Jurkat, Clone E6-1 (cell line): ENCODE data around the gene SDSL. TPM values are rescaled to one million over a fixed set of nuclear protein-coding genes. Genes with fewer than 3 reads are reported as not detected.

Experiments used
- DNase-seq: peaks from one replicate; pipeline ENCODE4 v3.0.0-alpha.2; 2011; ENCODE audit warnings: low read depth, low spot score
- H3K4me3 ChIP-seq: 2 replicates; pipeline ENCODE4 v1.5.1; 2011; ENCODE audit warnings: mild to moderate bottlenecking, low read length, control low read depth, moderate library complexity
- polyA plus RNA-seq: library from polyadenylated mRNA; unstranded; fragments of >200 nt; gene quantifications from one replicate; pipeline ENCODE4 v1.2.1, GENCODE V29; 2012; ENCODE audit warnings: missing spikeins; ENCODE audit not compliant: insufficient read length, insufficient read depth

The SDSL gene
- polyA plus RNA-seq: not detected

DNA sequence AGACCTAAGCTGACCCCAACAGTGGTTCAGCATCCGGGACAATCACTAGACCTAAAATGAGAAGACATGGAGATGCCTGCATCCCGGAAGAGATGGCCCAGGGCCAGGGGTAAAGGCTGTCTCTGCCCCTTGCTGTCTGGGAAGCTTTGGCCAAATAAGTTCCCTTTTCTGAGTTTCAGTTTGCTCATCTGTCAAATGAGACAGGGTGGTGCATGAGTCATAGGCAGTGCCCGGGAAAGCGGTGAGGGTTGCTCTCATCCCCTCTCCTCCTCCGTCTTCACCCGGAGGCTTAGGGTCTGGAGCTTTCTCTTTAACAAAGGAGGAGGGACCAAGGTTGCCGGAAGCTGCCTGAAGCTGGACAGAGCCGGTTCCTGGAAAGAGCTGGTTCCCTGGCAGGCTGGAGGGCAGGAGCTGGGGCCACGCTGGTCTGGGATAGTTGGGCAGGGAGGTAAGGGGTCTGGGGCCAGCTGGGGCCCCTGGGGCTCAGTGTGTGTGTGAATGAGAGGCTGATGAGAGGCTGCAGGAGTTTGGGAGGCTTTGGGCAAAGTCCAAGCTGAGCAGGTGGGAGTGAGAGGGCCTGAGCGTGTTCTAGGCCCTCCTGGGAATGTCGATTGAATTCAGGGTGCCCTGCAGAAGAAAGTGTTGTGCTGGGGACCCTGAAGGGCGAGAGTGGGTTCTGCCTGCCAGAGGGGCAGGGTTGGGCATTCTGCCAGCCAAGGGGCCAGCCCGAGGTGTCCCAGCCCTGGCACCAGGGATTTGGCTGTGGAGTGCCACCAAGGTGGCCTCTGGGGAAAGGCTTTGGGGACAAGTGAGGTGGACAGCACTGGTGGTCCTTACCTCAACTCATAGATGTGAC is at the start of gene SDSL:
Gene SDSL, plus strand, starts transcription at position 351 of the 856 bp plus-strand sequence. CDS start 5,603 bp downstream, outside the sequence.
- no peak within 1 kb of the TSS for H3K4me3 ChIP-seq
- no peak for DNase-seq

- H3K4me3 ChIP-seq: no peak overlapping the region
- no peak for DNase-seq
These were observed 48.7 kb upstream of the SDSL start for GRCh38 chr12:113373440-113373839.

DNA sequence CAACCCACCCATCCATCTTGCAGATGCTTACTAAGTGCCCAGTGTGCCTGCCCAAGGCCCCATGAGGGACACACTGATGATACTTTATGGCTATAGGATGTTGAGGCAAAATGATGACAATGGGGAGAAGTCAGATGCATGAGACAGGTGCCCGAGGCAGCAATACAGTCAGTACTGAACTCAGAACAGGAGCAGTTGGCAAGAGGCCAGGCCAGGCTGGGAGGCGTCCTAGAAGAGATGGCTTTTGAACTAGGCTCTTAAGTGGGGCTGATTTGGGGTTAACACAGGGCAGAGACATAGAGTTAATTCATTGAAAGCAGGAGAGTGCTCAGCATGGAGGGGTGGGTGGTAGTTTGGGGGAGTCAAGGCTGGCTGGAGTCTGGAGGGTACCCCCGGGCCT is 48.2 kb upstream of the SDSL start:
- H3K4me3 ChIP-seq: no peak overlapping the region
- DNase-seq: no peak

DNA sequence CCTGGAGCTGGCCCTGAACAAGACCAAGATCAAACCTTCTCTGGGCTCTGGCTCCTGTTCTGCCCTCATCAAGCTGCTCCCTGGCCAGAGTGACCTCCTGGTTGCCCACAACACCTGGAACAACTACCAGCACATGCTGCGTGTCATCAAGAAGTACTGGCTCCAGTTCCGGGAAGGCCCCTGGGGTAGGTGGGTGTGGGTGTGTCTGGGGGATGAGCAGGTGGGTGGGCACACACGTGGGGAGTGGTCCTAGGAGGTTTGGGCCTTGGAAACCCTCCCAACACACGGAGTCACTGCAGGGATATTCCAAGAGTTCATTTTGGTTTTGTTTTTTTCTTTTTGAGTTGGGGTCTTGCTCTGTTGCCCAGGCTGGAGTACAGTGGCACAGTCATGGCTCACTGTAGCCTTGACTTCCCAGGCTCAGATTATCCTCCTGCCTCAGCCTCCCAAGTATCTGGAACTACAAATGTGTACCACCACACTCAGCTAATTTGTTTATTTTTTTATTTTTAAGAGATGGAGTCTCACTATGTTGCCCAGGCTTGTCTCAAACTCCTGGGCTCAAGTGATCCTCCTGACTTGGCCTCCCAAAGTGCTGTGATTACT is 47.3 kb upstream of the SDSL start:
- DNase-seq: no peak
- no peak overlapping the region for H3K4me3 ChIP-seq

DNA sequence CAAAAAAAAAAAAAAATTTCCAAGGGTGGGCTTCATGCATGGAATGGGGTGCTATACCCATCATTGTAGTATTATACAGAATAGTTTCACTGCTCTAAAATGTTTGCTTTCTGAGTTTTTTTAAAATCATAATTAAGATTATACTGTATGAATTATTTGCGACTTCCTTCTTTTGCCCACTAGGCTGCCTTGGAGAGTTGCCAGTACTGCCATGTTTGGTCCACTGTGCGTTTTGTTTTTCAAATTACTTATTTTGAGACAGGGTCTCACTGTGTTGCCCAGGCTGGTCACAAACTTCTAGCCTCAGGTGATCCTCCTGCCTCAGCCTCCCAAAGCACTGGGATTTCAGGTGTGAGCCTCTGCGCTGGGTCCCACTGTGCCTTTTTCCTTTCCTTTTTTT is 43.9 kb upstream of the SDSL start:
- no peak for DNase-seq
- H3K4me3 ChIP-seq: no peak overlapping the region

- no peak overlapping the region for H3K4me3 ChIP-seq
- no peak for DNase-seq
These were observed 41.0 kb upstream of the SDSL start for GRCh38 chr12:113381220-113381619.

DNA sequence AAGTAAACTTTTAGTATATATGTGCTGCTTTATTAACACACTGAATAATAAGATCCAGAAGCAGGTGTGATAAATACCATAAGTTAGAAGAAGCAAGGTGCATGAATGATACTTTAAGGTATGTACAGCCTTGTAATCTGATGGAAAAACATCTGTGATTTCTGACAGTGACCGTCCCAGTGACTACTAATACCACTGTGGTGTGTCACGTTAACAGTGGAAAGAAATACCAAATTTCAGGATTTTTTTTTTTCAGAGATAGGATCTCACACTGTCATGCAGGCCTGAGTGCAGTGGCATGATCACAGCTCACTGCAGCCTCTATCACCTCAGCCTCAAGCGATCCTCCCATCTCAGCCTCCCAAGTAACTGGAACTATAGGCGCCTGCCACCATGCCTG is 40.0 kb upstream of the SDSL start:
- DNase-seq: no peak
- H3K4me3 ChIP-seq: no peak overlapping the region

GRCh38 chr12:113384778-113385177 is 37.4 kb upstream of the SDSL start:
- DNase-seq: no peak

DNA sequence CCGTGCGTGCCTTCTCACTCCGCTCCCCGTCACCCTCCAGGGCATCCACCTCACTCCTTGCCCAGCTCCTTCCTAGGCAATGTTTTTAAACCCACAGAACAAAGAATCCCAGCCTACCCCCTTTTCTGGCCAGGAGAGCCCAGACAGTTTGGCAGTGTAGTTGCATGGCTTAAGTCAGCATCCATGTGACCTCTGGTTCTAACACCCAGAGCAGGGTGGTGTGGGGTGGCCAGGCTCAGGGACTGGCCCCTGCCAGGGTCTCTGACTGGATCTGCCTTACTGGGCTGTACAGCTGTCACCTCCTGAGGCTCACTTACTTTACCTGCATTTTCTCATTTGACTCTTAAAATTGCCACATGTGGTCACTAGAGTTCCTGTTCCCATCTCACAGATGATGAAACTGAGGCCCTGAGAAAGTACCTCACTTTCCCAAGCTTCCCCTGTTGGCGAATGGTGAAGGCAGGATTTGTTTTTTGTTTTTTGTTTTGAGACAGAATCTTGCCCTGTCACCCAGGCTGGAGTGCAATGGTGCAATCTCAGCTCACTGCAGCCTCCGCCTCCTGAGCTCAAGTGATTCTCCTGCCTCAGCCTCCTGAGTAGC is 36.8 kb upstream of the SDSL start:
- H3K4me3 ChIP-seq: no peak overlapping the region
- DNase-seq: no peak

More at GRCh38 chr12:113384778-113385177, 37.4 kb upstream of the SDSL start:
- no peak overlapping the region for H3K4me3 ChIP-seq

DNA sequence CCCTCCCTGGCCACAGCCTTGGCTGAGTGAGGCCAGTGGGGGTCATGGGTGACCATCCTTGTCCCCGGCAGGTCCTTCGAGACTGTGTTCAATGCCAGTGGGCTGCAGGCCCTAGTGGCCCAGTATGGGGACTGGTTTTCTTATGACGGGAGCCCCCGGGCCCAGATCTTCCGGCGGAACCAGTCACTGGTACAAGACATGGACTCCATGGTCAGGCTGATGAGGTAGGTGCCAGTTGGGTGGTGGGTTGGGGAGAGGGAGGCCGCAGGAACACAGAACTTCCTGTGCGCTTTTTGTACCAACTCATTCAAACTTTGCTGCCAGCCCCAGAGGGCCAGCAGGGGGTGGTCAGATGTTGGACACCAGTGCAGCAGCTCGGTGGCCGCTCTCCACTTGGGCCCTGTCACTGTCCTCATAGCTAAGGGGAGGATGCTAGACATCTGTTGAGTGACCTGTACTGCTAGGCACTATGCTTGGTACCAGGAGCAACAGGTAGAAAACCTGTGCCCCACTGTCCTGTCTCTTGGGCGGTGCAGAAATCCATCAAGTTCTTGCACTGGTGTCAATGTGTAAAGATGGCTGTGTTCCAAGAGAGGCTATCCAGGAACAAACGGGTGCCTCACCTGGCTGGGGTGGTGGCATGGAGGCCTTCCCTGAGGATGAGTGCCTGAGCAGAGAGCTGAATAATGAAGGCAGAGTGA is 35.2 kb upstream of the SDSL start:
- no peak overlapping the region for H3K4me3 ChIP-seq

GRCh38 chr12:113387631-113388030 is 34.5 kb upstream of the SDSL start:
- no peak for DNase-seq
- no peak overlapping the region for H3K4me3 ChIP-seq

More for the DNA sequence above, 35.2 kb upstream of the SDSL start:
- DNase-seq: no peak

DNA sequence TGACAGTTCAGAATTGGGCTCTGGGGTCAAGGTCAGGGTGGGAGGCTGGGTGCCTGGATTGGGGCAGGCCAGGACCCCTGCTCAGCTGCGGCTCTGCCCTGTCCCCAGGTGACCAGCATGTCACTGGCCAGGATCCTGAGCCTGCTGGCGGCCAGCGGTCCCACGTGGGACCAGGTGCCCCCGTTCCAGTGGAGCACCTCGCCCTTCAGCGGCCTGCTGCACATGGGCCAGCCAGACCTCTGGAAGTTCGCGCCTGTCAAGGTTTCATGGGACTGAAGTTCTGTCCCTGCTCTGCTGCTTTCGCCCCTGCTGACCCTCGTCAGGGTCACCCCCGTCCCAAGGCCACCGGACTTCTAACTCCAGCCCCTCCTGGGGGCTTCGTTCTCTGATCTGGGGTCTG is 33.8 kb upstream of the SDSL start:
- no peak for DNase-seq
- H3K4me3 ChIP-seq: no peak overlapping the region

DNA sequence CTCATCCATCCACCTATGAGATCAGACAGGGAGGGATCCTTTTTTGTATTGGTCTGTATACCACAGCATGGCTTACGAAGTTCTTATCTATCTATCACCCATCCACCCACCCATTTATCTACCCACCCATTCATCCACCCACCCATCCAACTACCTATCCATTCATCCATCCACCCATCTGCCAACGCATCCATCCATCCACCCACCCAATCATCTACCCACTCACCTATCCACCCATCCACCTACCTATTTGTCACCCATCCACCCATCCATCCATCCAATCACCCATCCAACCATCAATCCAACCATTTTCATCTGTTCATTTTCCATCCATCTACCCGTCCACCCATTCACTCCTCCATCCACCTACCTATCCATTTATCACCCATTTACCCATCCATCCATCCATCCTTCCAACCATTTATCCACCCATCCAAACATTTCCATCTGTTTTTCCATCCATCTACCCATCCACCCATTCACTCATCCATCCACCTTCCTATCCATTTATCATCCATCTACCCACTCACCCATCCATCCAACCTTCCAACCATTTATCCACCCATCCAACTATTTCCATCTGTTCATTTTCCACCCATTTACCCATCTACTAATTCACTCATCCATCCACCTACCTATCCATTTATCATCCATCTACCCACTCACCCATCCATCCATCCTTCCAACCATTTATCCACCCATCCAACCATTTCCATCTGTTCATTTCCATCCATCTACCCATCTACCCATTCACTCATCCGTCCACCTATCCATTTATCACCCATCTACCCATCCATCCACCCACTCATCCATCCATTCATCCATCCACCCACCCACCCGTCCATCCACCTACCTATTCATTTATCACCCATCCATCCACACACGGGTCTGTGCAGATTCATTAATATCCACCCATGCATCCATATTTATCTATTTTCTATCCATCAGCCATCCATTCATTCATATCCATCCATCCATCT is 31.8 kb upstream of the SDSL start:
- DNase-seq: no peak
- H3K4me3 ChIP-seq: no peak overlapping the region

GRCh38 chr12:113391145-113391544 is 31.0 kb upstream of the SDSL start:
- no peak overlapping the region for H3K4me3 ChIP-seq
- no peak for DNase-seq

- DNase-seq: no peak
- no peak overlapping the region for H3K4me3 ChIP-seq
These were observed 30.4 kb upstream of the SDSL start for GRCh38 chr12:113391650-113392337.

DNA sequence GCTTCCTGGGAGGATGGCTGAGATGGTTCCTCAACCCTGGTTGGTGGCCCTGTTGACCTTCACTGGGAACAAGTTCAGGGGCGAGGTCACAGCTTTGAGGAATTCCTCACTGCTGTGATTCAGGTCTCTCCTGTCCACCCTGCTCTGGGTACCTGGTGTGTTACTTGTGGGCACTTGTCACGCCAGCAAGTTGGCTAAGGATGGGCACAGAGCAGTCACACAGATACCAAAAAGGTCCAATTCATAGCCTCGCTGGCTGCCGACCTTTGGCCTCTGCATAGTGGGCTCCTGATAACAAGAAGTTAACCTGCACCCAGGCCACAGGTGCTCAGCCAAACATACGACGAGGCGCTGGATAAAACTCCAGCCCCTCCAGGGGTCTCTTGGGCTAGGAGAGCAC is 29.7 kb upstream of the SDSL start:
- no peak for DNase-seq
- H3K4me3 ChIP-seq: no peak overlapping the region

- no peak overlapping the region for H3K4me3 ChIP-seq
- DNase-seq: no peak
These were observed 29.1 kb upstream of the SDSL start for GRCh38 chr12:113392988-113393579.

GRCh38 chr12:113393749-113394148 is 28.4 kb upstream of the SDSL start:
- DNase-seq: no peak
- H3K4me3 ChIP-seq: no peak overlapping the region
